ENCODE data around the gene TCP11L2.

GRCh38 chr12:106296179-106296877 lies 6.2 kb upstream of the TCP11L2 start:
- TF ChIP-seq CTCF (IDR thresholded peaks at IDR 0.05), result no peak
- no peak for TF ChIP-seq ZFX (IDR thresholded peaks at IDR 0.05; ENCODE audit: borderline replicate concordance)
